GM13976 (cell line): ENCODE measurements around the gene ARVCF.

Experiments
- DNase-seq: peaks from one replicate; pipeline ENCODE4 v3.0.0; 2012; ENCODE audit warnings: low spot score
- CTCF ChIP-seq: IDR thresholded peaks from 2 replicates; pipeline ENCODE4 v1.5.1; 2012; ENCODE audit warnings: borderline replicate concordance, mild to moderate bottlenecking; ENCODE audit not compliant: insufficient read depth; ENCODE audit errors: extremely low read depth, missing control alignments, control extremely low read depth
- in situ Hi-C: fragments of 300-500 bp; cut with MboI; formaldehyde crosslinking; loops from one replicate; pipeline ENCODE4 v1.12.0; 2022; ENCODE audit warnings: low sequenced_read_pairs, mixed read lengths, inconsistent platforms; ENCODE audit not compliant: unreplicated experiment

Gene ARVCF

DNA sequence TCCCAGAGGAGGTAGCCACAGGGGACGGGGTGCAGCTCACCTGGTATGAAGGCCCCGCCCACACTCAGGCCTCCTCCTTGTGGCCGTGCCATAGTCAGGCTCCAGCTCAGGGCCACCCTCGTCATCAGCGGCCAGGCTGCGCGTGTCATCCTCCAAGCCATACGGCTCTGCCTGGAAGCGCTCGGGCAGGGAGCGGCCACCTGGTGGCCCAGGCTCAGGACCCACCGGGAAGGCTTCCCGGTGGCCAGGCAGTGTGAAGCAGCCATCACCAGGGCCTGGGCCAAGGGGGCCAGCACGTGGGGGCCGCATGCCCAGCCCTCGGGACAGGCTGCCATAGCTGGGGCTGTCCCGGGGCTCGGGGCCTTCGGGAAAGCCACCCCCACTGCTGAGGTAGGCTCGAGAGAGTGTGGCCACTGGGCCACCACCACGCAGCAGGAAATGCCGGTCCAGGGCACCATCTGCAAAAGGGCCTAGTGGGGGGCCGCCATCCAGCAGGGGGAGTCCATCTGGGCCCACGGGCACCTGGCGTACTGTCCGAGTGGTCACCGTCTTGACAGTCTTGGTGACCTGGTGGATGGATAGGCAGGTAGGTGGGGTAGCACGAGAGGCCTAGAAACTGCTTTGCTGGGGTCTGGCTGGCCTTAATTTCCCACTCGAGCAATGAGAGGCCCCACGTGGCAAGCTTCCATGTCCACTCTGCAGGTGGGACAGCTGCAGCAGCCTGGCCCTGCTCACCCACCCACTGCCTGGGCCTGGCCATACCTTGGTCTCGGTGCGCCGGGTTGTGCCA, 35.3 kb downstream of the ARVCF start:
- DNase-seq: no peak
- no peak for TF ChIP-seq CTCF
- in situ Hi-C loops: no loop called here

DNA sequence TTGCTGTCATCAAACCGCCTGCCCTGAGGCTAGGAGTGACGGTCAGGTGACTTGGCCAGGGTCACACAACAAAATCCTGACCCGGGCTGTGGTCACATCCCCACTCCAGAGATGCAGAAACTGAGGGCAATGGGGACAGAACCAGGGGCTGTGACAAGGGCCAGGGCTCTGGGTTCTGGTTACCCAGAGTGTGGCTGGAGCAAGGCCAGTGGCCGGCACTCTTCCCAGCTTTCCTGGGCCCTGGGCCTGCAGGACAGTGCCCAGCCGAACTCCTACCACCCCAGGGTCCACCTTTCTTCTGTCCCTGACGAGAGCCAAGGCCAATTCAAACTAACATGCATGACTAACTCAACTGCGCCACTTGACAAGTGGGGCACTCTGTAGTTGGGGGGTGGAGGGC, 35.9 kb downstream of the ARVCF start:
- in situ Hi-C loops: no loop called here
- no peak for DNase-seq
- no peak for TF ChIP-seq CTCF

GRCh38 chr22:19979712-19980493, 36.7 kb downstream of the ARVCF start:
- in situ Hi-C loops: loop anchor here (10.0 kb wide), 1 partner anchor 145 kb away; no protein-coding TSS in a partner anchor
- TF ChIP-seq CTCF: no peak
- no peak for DNase-seq

DNA sequence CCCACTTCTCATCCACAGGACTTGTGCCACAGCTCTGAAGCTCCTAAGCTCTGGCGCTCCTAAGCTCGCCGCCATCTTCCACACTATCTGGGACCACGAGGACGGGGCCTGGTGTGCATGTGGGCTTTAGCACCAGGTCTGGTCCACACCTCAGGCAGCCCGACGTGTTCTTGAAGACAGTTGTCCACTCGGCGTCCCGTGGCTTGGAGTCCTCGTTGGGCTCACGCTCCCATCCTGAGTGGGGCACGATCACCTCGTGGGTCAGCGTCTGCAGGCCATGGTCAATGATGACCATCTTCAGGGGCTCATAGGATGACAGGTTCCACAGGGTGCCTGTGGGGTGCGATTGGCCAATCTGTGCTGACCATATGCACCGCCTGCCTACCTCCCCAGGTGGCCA, 37.9 kb downstream of the ARVCF start:
- DNase-seq: no peak
- TF ChIP-seq CTCF: no peak
- in situ Hi-C loops: loop anchor here (10.0 kb wide), 1 partner anchor 146 kb away; no protein-coding TSS in a partner anchor

GRCh38 chr22:19977296-19978243, 39.1 kb downstream of the ARVCF start:
- TF ChIP-seq CTCF: no peak
- in situ Hi-C loops: loop anchor here (10.0 kb wide), 1 partner anchor 147 kb away; no protein-coding TSS in a partner anchor
- no peak for DNase-seq

DNA sequence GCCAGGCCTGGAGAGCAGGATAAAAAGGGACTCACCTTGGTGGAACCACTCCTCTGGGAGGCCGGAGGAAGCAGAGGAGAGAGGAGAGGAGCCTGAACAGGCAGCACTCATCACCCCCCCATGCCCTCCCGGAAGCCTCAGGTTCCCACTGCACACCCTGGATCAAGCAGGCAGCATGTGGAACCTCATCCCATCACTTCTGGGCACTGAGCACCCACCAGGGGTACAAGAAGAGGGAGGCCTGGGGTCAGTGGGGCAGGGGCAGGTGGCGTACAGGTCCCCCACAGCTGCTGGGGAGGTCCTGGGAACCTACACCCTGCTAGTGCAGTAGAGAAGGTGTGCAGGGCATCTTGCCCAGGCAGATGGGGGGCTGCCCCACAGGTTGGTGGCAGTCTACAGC, 40.0 kb downstream of the ARVCF start:
- no peak for DNase-seq
- in situ Hi-C loops: loop anchor here (10.0 kb wide), 1 partner anchor 148 kb away; no protein-coding TSS in a partner anchor

More for the DNA sequence above, 40.0 kb downstream of the ARVCF start:
- no peak for TF ChIP-seq CTCF
